HG03060 (cell line): ENCODE measurements around the gene ARMC9.
"Not testable (repeated sequence)": the region's sequence is repeated elsewhere in the genome, so short reads cannot be mapped to it uniquely, and the experiment has no call there.

ENCODE experiments used
- ATAC-seq: cut with Tn5 transposase; IDR thresholded peaks from one replicate; pipeline ENCODE4 v1.9.1; 2021; ENCODE audit warnings: low read depth, moderate number of reproducible peaks; ENCODE audit not compliant: unreplicated experiment

ARMC9 gene

GRCh38 chr2:231198291-231199173 lies at the start of gene ARMC9:
ARMC9 (plus strand) TSS chr2:231198631; CDS start chr2:231206239, 7,608 bp downstream.
- no peak for ATAC-seq

DNA sequence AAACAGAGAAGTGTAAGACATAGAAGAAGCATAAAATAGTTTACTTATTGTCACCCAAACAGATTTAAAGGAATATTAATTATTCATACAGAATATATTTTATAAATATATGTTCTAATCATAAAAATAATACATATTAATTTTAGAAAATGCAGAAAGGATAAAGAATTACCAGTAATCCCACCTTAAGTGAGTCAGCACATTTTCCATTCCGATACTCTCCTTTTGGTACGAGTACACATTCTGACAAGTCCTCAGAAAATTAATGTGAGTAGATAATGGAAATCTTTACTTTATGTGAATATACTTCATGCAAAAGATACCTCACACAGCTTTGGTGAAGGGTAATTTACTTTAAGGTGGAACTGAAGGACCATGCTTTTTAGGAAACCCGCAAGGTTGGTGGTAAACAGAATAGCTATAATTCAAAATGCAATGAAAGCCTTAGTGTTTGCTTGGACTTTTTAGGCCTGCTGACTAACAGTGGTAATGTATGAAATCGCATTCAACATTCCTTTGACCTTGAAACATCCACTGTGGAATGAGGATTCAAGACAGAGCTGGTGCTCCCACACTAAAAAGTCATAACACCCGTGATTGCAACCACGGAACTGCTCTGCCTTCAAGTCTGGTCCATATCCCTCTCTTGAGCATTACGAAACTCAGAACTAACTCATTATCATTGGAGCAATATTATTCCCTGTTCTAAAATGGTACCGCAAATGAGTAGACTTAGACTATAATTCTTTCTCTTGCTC lies 45.5 kb upstream of the ARMC9 start:
- no peak for ATAC-seq

GRCh38 chr2:231159306-231159705 lies 39.1 kb upstream of the ARMC9 start:
- ATAC-seq = no peak

DNA sequence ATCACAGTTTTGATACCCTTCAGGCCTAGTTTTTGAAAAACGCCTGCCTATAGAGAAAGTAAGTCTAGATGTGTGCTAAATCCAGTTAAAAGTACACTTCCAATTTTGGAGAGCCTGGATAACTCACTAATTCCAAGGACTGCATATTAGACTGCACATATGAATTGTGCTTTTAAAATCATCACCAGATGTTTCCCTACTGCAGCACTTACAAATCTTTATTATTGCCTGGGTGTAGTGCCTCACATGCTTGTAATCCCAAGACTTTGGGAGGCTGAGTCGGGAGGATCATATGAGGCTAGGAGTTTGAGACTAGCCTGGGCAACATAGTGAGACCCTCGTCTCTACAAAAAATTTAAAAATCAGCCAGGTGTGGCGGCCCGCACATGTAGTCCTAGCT lies 37.7 kb upstream of the ARMC9 start:
- ATAC-seq = no peak

DNA sequence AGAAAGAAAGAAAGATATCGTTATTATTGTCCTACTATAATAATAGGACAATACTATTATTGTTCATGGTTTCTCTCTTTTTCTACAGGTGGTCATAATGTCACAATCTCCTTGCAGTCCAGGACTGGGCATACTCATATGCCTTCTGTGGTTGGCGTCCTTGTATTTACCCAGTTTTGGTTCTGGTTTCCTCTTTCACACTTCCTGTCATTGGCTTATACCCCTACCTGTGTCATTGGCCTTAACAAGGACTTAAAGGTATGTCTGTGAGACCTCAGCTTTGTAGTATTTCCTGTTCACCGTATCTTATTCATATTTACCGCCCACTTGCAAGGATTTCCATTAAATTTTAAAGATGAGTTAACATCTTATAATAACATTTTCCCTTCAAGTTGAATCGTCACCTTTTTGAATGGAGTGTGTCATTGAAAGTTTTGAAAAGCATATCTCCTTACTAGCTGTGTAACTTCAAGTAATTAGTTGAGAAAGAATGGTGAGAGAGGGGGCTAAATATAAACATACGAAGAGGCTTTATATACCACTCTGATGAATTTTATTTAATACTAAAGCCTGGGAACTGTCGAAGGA lies 37.1 kb upstream of the ARMC9 start:
- no peak for ATAC-seq

DNA sequence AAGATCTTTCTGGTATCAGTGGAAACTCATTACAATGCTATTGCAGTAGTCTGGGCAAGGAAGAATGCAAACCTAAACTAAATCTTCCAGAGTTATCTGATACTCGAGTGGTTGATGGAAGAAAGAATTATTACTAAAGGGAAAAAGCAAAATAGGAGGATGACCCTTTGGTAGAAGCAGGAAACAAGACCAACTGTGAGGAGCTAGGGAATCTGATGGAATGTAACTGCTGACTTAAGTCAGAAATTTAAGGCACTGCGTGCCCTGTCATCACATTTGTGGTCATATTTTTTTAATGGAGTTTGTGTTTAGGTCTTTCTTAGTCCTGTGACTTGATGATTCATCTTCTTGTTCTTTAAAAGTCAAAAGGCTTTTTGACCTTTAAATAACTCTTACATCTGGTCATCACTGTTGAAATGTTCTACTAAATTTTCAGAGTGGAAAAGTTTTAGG lies 36.5 kb upstream of the ARMC9 start:
- ATAC-seq = no peak

DNA sequence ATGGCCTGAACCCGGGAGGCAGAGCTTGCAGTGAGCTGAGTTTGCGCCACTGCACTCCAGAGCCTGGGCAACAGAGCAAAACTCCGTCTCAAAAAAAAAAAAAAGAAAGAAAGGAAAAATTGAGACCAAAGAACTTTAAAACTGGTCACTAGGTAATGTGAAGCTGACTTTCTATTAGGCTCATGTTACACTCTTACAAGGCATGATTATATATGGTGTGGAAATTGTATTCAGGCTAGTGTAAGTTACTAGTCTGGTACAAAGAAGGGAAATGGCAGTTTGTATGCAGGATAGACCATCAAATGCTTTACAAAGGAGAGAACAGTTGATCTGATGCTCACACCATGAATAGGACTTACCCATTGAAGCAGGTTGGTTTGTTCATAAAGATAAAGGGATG lies 35.4 kb upstream of the ARMC9 start:
- no peak for ATAC-seq

DNA sequence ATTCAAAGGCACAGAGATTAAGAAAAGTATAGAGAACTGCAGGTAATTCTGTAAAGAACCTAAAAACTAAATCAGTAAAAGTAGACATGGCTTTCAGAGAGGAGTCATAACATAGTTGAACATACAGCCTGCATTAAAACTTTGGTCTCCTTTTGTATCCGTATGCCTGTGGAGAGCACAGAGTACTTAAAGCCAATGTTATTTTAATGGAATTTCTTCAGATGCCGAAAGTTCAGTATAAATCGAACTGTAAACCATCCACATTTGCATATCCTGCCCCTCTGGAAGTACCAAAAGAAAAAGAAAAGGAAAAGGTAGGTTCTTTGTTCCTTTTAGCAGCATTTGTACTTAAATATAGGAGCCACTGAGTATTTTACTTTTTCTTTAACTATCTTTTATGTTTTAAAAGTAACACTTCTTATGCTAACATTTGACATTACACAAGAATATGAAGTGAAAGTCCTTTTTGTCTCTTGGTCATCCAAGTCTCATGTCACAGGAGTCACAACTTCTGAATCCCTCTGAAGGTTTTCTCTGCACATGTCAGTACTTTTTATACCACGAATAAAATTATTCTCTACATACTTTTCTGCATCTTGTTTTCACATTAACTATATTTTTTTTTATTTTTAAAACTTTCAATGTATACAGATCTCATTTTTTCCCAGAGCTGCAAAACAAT lies 34.9 kb upstream of the ARMC9 start:
- ATAC-seq = no peak

DNA sequence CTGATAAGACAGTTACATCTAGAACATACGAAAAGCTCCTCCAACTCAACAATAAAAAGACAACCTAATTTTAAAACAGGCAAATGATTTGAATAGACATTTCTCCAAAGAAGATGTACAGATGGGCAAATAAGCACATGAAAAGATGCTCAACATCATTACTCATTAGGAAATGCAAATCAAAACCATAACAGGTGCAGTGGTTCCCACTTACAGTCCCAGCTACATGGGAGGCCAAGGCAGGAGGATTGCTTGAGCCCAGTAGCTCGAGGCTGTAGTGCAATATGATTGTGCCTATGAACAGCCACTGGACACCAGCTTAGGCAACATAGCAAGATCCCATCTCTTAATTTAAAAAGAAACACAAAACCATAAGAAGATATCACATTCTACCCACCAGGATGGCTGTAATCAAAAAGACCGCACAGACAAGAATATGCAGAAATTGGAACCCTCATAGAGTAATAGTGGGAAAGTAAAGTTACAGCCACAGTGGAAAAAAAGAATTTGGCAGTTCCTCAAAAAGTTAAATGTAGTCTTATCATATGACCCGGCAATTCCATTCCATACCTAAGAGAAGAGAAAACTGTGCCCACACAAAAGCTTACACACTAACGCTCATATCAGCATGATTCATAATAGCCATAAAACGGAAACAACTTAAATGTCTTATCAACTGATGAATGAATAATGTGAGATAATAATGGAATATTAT lies 30.5 kb upstream of the ARMC9 start:
- no peak for ATAC-seq

DNA sequence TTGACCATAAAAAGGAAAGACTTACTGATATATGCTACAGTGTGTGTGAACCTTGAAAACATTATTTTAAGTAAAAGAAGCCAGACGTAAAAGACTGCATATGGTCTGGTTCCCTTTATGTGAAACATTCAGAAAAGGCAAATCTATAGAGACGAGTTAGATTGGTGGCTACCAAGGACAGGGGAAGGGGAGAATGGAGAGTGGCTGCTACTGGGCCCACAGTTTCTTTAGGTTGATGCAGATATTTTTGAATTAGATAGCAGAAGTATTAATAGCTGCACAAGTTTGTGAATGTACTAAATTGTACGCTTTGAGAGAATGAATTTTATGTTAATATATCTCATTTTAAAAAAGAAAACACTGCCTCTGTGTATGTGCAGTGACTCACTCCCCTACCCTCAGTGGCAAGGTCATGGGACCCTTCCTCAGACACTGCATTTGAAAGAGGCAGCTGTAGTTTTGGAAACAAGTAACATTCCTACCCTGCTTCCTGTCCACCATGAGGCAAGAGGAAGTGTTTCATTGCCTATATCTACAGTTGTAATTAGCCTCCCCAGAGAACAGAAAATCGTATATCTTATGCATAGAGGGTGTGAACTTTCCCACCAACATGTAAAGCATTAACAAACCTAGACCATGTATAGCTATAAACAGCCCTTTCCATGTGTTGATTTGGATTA lies 29.8 kb upstream of the ARMC9 start:
- ATAC-seq = no peak

DNA sequence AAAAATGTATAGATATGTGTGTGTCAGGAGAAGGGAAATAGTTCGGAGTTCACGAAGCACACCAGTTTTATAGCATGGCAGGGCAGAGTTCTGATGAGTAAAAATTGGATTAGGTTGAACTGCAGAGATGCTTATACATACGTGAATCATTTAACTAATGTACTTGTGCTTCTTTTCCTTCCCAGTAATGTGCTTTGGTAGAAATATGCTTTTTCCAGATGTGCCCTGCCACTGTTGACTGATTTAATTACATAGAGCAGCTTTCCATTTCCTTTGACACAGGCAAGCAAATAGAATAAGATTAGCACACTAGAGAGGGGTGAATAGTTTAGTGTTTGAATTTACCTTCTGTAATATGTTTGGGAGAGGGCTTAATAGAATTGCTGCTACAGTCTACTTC lies 28.9 kb upstream of the ARMC9 start:
- ATAC-seq = no peak

DNA sequence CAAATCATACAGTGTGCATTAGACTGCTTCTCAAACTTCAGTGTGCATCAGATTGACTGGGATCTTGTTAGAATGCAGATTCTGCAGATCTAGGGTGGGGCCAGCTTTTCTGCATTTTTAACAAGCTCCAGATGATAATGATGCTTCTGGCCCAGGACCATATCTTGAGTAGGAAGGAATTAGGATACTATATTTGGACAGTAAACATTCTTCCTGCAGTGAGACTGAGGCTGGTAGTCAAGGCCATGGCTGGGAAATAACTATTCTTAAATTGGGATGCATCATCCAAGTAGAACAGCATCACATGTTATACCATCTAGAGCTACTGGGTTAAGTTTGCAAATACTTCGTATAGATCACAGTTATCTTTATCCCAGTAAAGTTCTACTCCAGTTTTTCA lies 28.4 kb upstream of the ARMC9 start:
- ATAC-seq = no peak

DNA sequence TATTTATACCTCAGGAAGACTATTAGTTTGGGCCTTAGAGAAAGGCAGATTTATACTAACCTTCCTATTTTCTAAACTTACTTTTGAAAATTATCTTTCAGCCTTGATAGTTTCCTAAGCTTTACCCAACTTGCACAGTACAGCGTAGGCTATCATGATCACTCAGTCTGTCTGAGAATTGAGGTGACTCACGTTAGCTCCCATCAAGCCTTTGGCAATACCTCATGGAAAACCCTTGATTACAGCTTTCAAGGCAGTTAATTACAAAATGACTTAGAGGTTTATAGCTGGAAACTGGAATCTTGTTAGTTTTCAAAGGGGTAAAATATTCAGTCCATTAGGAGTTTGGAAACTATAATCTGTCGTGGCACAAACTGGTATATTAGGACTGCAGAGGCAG lies 26.4 kb upstream of the ARMC9 start:
- ATAC-seq = no peak

- ATAC-seq = no peak
Observed at GRCh38 chr2:231174211-231174651, 24.2 kb upstream of the ARMC9 start.

- no peak for ATAC-seq
Observed at GRCh38 chr2:231176066-231176465, 22.4 kb upstream of the ARMC9 start.

DNA sequence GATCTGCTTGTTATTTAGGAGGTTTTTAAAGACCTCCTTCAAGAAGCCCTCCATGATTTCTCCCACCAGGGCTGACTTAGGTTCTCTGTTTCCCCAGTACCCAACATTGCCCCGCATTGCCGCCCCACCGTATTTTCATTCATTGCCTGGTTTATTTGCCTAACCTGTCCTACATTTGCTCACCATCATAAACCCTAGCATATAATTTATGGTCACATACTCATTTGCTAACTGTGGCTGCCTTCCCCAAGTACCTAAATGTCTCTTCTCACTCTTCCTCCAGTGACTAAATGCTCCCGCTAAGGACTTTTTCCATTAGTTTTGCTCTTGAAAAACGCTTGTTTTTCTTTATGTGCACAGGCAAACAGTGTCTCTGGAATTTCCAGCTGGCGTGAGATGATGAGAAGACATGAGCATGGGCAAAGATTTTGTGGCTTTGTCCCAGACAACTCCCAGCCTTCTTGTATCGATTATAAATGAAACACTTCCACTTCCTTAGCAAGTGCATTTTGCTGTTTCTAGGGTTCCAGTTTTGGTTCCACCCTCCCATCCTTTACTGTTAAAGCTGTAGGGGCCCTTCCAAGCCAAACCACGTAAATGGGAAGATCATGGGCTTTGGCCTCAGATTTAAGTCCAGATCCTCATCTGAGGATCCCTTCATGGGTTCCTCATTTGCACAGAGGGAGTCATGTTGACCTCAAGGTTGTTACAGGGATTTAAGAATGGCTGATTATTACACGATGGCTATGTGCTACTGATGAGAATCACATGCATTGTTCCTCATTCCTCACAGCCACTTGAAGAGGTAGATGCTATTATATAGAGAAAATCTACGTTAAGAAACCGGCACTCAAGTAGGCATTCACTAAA lies 21.0 kb upstream of the ARMC9 start:
- no peak for ATAC-seq

DNA sequence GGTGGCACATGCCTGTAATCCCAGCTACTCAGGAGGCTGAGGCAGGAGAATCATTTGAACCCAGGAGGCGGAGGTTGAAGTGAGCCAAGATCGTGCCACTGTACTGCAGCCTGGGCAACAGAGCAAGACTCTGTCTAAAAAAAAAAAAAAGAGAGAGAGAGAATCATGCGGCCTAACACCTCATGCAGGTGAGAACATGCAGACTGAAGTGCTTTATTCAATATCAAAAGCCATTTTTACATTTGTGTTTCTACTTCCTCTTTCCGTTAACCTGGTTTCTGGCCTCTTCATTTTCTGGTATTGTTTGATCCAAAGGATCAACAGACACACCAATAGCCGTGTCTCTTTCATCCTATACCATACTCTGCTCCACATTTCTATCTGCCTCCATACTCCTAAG lies 19.6 kb upstream of the ARMC9 start:
- not testable (repeated sequence) for ATAC-seq

- peak; percentile 40 for ATAC-seq
Observed at GRCh38 chr2:231181860-231182512, 16.4 kb upstream of the ARMC9 start.
